HG02759 (cell line): ENCODE results near the gene UCHL5.
"Not testable (repeated sequence)": the region's sequence is repeated elsewhere in the genome, so short reads cannot be mapped to it uniquely, and the experiment has no call there.

Experiments used
- ATAC-seq: cut with Tn5 transposase; IDR thresholded peaks from one replicate; pipeline ENCODE4 v1.9.1; 2021; ENCODE audit warnings: mild to moderate bottlenecking, moderate library complexity; ENCODE audit not compliant: unreplicated experiment

UCHL5 gene

GRCh38 chr1:193013707-193014106 is 45.5 kb downstream of the UCHL5 start:
- no peak for ATAC-seq

DNA sequence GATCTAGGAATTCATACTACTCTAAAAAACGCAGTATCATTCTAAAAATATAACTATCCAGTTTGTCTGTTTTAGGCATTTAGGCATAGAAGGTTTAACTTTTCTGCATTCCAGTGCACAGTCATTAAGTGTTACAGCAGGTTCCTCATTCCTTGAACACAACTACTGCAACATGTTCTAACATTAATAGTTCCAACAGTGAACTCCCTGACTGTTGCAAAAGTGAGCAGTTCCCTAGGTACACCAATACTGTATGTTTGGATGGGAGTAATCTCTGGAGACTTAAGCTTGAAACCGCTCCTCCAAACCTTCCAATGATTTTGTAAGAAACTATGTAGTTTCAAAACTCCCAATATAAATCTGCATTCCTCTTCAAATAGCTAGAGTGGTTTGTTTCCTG is 46.2 kb downstream of the UCHL5 start:
- ATAC-seq = no peak

GRCh38 chr1:193011406-193011805 is 47.8 kb downstream of the UCHL5 start:
- ATAC-seq = no peak

GRCh38 chr1:193009501-193009900 is 49.7 kb downstream of the UCHL5 start:
- no peak for ATAC-seq

GRCh38 chr1:193005785-193006184 is 53.4 kb downstream of the UCHL5 start:
- ATAC-seq = no peak

- ATAC-seq = no peak
Measured at GRCh38 chr1:192998536-192998935, 60.6 kb downstream of the UCHL5 start.

DNA sequence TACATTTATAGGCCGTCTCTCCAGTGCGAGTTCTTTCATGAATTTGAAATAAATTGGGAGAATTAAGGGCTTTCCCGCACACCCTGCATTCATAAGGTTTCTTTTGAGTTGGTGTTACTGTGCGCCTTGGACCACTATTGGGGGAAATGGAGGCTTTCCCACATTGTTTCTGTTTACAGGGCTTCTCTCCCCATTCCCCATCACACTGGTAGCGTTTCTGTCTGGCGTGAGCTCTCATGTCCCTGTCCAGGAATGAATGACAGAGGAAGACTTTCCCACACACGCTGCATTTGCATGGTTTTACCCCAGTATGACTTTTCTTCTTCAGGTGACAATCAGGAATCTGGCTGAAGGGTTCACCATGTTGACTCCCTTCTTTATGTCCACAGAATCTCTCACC is 65.0 kb downstream of the UCHL5 start:
- ATAC-seq = no peak

DNA sequence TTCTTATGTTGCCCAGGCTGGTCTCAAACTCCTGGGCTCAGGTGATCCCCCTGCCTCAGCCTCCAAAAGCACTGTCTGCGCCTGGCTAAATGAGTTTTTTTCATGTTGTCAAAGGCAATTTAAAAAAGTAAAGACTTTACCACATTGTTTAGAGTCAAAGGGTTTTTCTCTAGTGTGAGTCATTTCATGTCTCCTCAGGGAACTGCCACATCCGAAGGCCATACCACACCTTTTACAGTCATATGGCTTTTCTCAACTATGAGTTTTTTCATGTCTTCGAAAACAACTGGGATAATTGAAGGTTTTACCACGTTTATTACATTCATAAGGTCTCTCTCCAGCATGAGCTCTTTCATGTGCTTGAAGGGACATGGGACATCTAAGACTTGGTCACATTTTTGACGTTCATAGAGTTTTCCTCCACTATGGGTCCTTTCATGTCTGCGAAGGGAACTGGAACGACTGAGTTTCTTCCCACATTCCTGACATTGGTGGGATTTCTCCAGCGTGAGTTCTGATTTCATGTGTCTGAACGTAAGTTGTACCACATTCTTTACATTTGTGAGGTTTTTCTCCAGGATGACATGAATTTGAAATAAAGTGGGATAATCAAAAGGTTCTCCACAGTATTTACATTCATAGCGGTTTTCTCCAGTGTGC is 65.6 kb downstream of the UCHL5 start:
- ATAC-seq = peak; percentile 73

DNA sequence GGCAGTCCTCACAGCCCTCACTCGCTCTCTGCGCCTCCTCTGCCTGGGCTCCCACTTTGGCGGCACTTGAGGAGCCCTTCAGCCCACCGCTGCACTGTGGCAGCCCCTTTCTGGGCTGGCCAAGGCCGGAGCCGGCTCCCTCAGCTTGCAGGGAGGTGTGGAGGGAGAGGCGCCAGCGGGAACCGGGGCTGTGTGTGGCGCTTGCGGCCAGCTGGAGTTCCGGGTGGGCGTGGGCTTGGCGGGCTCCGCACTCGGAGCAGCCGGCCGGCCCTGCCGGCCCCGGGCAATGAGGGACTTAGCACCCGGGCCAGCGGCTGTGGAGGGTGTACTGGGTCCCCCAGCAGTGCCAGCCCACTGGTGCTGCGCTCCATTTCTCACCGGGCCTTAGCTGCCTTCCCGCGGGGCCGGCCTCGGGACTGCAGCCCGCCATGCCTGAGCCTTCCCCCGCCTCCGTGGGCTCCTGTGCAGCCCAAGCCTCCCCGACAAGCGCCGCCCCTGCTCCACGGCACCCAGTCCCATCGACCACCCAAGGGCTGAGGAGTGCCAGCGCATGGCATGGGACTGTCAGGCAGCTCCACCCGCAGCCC is 72.3 kb downstream of the UCHL5 start:
- not testable (repeated sequence) for ATAC-seq

DNA sequence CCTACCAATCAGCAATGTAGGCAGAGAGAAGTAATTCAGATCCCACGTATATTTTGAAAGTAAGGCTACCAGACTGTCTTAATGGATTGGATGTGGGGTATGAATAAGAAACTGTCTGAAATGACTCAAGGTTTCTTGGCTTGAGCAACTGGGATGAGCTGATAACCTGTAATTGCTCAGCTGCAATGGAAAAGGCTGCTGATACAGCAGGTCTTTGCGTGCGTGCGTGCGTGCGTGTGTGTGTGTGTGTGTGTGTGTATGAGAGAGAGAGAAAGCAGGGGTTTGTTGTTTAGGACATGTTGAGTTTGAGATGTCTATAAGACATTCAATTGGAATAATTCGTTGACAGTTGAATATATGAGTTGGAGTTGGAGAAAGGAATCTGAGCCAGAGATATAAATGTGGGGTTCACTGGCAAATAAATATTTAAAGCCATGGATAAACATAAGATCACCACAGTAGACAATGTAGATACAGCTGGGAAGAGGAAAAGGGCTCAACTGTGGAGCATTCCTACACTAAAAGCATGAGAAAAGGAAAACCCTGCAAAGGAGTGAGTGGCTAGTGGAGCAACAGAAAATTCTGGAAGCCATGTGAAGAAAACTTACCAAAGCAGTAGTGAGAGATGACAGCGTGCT is 72.9 kb downstream of the UCHL5 start:
- no peak for ATAC-seq

- ATAC-seq = no peak
Measured at GRCh38 chr1:192984080-192984479, 75.1 kb downstream of the UCHL5 start.

GRCh38 chr1:192983349-192983980 is 75.7 kb downstream of the UCHL5 start:
- peak; percentile 90 for ATAC-seq

GRCh38 chr1:192980856-192981255 is 78.3 kb downstream of the UCHL5 start:
- ATAC-seq = no peak

GRCh38 chr1:192980334-192980733 is 78.8 kb downstream of the UCHL5 start:
- ATAC-seq = not testable (repeated sequence)

GRCh38 chr1:192979542-192979941 is 79.6 kb downstream of the UCHL5 start:
- no peak for ATAC-seq

DNA sequence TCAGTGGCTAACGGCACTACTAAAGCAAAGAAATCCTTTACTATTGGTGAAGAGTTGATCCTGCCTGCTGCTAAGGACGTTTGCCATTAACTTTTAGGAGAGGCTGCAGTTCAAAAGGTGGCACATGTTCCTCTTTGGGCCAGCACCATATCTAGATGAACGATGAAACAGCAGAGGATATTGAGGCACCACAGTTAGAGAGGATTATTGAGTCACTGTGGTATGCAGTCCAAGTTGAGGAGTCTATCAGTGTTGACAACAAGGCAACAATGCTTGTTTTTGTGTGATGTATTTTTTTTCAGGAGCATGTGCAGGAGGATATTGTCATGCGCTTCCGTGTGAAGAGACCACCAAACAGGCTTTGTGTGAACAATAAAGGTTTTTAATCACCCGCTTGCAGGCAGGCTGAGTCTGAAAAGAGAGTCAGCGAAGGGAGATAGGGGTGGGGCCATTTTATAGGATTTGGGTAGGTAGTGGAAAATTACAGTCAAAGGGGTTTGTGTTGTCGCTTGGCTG is 80.9 kb downstream of the UCHL5 start:
- ATAC-seq = no peak

- no peak for ATAC-seq
Measured at GRCh38 chr1:192977089-192977706, 82.0 kb downstream of the UCHL5 start.

DNA sequence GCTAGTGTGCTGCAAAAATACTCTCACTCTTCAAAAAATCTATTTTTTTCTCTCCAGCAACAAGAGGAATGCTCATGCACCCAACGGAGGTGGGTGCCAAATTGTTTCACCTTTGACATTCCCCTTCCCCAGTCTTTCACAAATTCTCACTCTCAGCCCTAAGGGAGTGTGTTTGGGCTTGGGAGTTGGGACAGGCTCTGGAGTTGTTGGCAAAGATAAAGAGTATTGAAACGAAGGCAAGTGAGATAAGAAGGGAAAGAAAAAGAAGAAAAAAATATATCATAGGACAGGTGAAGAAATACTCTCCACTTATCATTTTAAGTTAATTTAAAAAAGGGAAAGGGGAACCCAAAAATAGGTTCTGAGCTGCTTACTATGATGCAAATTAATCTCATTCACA is 82.6 kb downstream of the UCHL5 start:
- no peak for ATAC-seq

DNA sequence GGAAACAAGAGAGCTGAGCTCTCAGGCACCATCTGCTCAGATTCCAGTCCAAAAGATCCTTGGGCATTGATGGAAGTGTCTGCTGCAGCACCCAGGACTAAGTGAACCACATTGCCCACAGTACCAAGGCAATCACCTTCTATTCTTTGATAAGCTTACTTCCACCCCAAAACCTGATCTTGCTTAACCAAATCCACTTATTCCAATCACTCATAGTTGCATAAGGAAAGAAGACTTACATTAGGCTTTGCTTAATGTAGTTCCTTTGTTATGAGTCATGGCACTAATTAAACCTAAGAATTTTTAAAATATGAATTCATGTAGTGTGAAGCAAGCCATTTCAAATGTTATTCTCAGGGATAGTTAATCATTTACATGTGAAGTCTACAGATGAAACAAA is 84.5 kb downstream of the UCHL5 start:
- ATAC-seq = no peak

DNA sequence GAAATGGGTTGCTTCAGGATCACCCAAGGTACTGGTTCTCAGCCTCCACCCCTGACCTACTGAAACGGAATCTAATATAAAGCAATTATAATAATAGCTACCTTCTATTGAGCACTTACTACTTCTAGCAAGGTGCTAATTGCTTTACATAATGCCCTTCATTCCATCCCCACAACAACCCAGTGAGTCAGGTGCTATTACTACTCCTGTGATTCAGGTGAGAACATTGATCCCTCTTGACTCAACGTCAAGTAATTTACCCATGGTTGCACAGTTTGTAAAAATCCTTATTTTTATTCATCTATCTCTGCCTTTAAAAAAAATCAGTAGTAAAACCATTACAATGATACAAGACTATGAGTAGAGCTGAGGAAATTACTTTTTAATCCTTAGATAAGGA is 85.2 kb downstream of the UCHL5 start:
- ATAC-seq = no peak

- no peak for ATAC-seq
Measured at GRCh38 chr1:192973202-192973601, 86.0 kb downstream of the UCHL5 start.
